K562 (cell line): ENCODE data around the gene USP32. TPM values are rescaled to one million over a fixed set of nuclear protein-coding genes. Genes with fewer than 3 reads are reported as not detected.
A peak's percentile ranks its signal among the peaks of the same experiment; 100 is the strongest.

Experiments used
- ARID3B ChIP-seq: fragments of 250-450 bp; sonication (Bioruptor Pico); IDR thresholded peaks from 2 replicates; pipeline ENCODE4 v1.4.0; 2020; ENCODE audit warnings: borderline replicate concordance
- CEBPZ ChIP-seq: fragments of 150-350 bp; IDR thresholded peaks from 2 replicates; pipeline ENCODE4 v1.6.1; 2014; ENCODE audit warnings: low read depth, mild to moderate bottlenecking, low read length, borderline replicate concordance
- CHD2 ChIP-seq: IDR thresholded peaks from 2 replicates; pipeline ENCODE4 v1.6.1; 2011; ENCODE audit warnings: low read depth, low read length
- EGR1 ChIP-seq: fragments of 450-650 bp; conservative IDR thresholded peaks from 2 replicates; pipeline ENCODE4 v1.6.1; 2017; ENCODE audit warnings: mild to moderate bottlenecking
- FOXJ2 ChIP-seq: fragments of 200-800 bp; sonication (Bioruptor generic); IDR thresholded peaks from 2 replicates; pipeline ENCODE4 v1.6.1; 2016; ENCODE audit warnings: missing genetic modification characterization, missing compliant biosample characterization
- LCOR ChIP-seq: sonication (generic); formaldehyde crosslinking; IDR thresholded peaks from 2 replicates; pipeline ENCODE4 v1.8.0; 2022; ENCODE audit warnings: mild to moderate bottlenecking, missing genetic modification reagents
- MECOM ChIP-seq: fragments of 250-450 bp; sonication (Bioruptor Pico); IDR thresholded peaks from 2 replicates; pipeline ENCODE4 v1.8.0; 2022; ENCODE audit warnings: inconsistent platforms
- MITF ChIP-seq: IDR thresholded peaks from 2 replicates; pipeline ENCODE4 v1.6.1; 2014; ENCODE audit warnings: antibody characterized with exemption
- MLX ChIP-seq, 2 experiments: fragments of 450-650 bp in 1 of 2; sonication (generic) in 1 of 2; formaldehyde crosslinking; conservative IDR thresholded peaks; 2 replicates each; pipeline versions ENCODE4 v1.4.0 to v1.8.1; 2020 to 2022; ENCODE audit warnings: mild to moderate bottlenecking in 1 of 2, missing genetic modification reagents in 1 of 2
- MNT ChIP-seq, 2 experiments: fragments of 450-650 bp; conservative IDR thresholded peaks; 2 replicates each; pipeline ENCODE4 v1.6.1; 2017; ENCODE audit warnings: mild to moderate bottlenecking in 2 of 2, moderate library complexity in 2 of 2
- OTX1 ChIP-seq: fragments of 450-650 bp; formaldehyde crosslinking; IDR thresholded peaks from 2 replicates; pipeline ENCODE4 v1.4.0; 2022; ENCODE audit warnings: mild to moderate bottlenecking
- POLR3A ChIP-seq: IDR thresholded peaks from 2 replicates; pipeline ENCODE4 v1.6.1; 2011; ENCODE audit warnings: borderline replicate concordance, mild to moderate bottlenecking, moderate library complexity; ENCODE audit not compliant: insufficient read length, insufficient read depth; ENCODE audit errors: extremely low read depth
- RBM17 ChIP-seq: fragments of 200-400 bp; formaldehyde crosslinking; IDR thresholded peaks from 2 replicates; pipeline ENCODE4 v1.6.1; 2017; ENCODE audit warnings: low read depth, mild to moderate bottlenecking, low read length, borderline replicate concordance
- SMARCA4 ChIP-seq: fragments of 450-650 bp; IDR thresholded peaks from 2 replicates; pipeline ENCODE4 v1.6.1; 2016
- SOX6 ChIP-seq: fragments of 450-650 bp; IDR thresholded peaks from 2 replicates; pipeline ENCODE4 v1.6.1; 2014; ENCODE audit warnings: mild to moderate bottlenecking
- SRF ChIP-seq, 2 experiments: fragments of 250-450, 450-650 bp in 1 of 2; sonication (Bioruptor Pico) in 1 of 2; sonication (generic) in 1 of 2; formaldehyde crosslinking; IDR thresholded peaks; 2 replicates each; pipeline versions ENCODE4 v1.5.0 to v1.5.1; 2020 to 2022; ENCODE audit warnings: mild to moderate bottlenecking in 1 of 2, missing genetic modification reagents in 1 of 2
- TAL1 ChIP-seq: fragments of 450-650 bp; IDR thresholded peaks from 2 replicates; pipeline ENCODE4 v1.6.1; 2016; ENCODE audit warnings: mild to moderate bottlenecking
- TARDBP ChIP-seq: fragments of 450-650 bp; IDR thresholded peaks from 2 replicates; pipeline ENCODE4 v1.6.1; 2016
- ZNF140 ChIP-seq: fragments of 250-450 bp; sonication (Bioruptor Pico); IDR thresholded peaks from 2 replicates; pipeline ENCODE4 v1.8.0; 2021; ENCODE audit warnings: moderate library complexity, mild to moderate bottlenecking, inconsistent platforms
- polyA plus RNA-seq, 8 experiments: library from polyadenylated mRNA; depleted of rRNA in 4 of 8; stranded (reverse) in 5 of 8; unstranded in 3 of 8; fragments of >200 nt; fragmentation: Nextera tagmentation in 2 of 8; fragmentation: Illumina TruSeq in 1 of 8; extraction: Ambion mirVana in 2 of 8; extraction: Trizol in 1 of 8; gene quantifications; 2 replicates each; pipeline versions ENCODE4 v1.2.1 to v1.2.3, GENCODE V29; 2011 to 2014; ENCODE audit warnings: inconsistent platforms in 1 of 8, missing spikeins in 1 of 8
- total RNA-seq, 7 experiments: library from RNA; depleted of rRNA in 6 of 7; stranded (reverse); fragments of >200 nt in 6 of 7; fragmentation: Illumina TruSeq in 2 of 7; extraction: Trizol in 2 of 7; gene quantifications; 2 replicates each; pipeline versions ENCODE4 v1.2.1 to v1.2.3, GENCODE V29; 2011 to 2021; ENCODE audit warnings: low replicate concordance in 1 of 7

Gene USP32
- total and polyA plus RNA-seq, 9 of the 15 experiments (the other 6 are each of a cell fraction or from before 2014, with no cell fraction given) = 18.0 to 69.3 (median 47.1) TPM

- no peak for TF ChIP-seq CHD2
- TF ChIP-seq MLX (CRISPR knock-in tag; conservative IDR thresholded peaks at IDR 0.05) = no peak; a peak in 1 of 4 replicates
- no peak for TF ChIP-seq RBM17
- TF ChIP-seq POLR3A = no peak
- no peak for TF ChIP-seq TAL1
- TF ChIP-seq TARDBP = no peak
- TF ChIP-seq SRF (CRISPR knock-in tag; IDR thresholded peaks at IDR 0.05) = peak in 1 of 2 experiments; percentile 79; a peak in 2 of 4 replicates
- no peak for TF ChIP-seq CEBPZ
- no peak for TF ChIP-seq MITF
- 0 out of 2 replicates have a peak, but pooled peaks have one; percentile 23 for TF ChIP-seq OTX1
- no peak for TF ChIP-seq EGR1
- TF ChIP-seq FOXJ2 (tag) = no peak
- TF ChIP-seq ARID3B (CRISPR knock-in tag) = 0 out of 2 replicates have a peak, but pooled peaks have one; percentile 72
- TF ChIP-seq MECOM (CRISPR knock-in tag) = no peak
- TF ChIP-seq SOX6 = no peak
- peak; percentile 84 for TF ChIP-seq LCOR (CRISPR knock-in tag)
- TF ChIP-seq SMARCA4 = no peak
- peak; percentile 56 to 90 for TF ChIP-seq MNT (conservative IDR thresholded peaks at IDR 0.05)
- no peak for TF ChIP-seq ZNF140
Observed at GRCh38 chr17:60139438-60140285, 252.3 kb downstream of the USP32 start (continued).
